Neural progenitor cell (in vitro differentiated cells): ENCODE results near the gene CISTR. TPM values are rescaled to one million over a fixed set of nuclear protein-coding genes. Genes with fewer than 3 reads are reported as not detected.

Experiments used
- DNase-seq: peaks from one replicate; pipeline ENCODE4 v3.0.0-alpha.2; 2016; ENCODE audit warnings: low spot score
- H2AFZ ChIP-seq: fragments of 200-600 bp; sonication (generic); replicated peaks from 2 replicates; pipeline ENCODE4 v1.6.1; 2016; ENCODE audit warnings: antibody characterized with exemption
- H3F3A ChIP-seq: fragments of 200-600 bp; sonication (generic); 2 replicates; pipeline ENCODE4 v1.6.1; 2016; ENCODE audit warnings: antibody characterized with exemption, low read depth
- H3K27ac ChIP-seq: fragments of 200-600 bp; sonication (generic); 2 replicates; pipeline ENCODE4 v1.5.1; 2016; ENCODE audit warnings: mild to moderate bottlenecking
- H3K27me3 ChIP-seq: fragments of 200-600 bp; sonication (generic); 2 replicates; pipeline ENCODE4 v1.6.1; 2016; ENCODE audit warnings: mild to moderate bottlenecking, moderate library complexity
- H3K36me3 ChIP-seq: fragments of 200-600 bp; sonication (generic); 2 replicates; pipeline ENCODE4 v1.5.1; 2016
- H3K4me1 ChIP-seq: fragments of 200-600 bp; sonication (generic); 2 replicates; pipeline ENCODE4 v1.6.1; 2016; ENCODE audit warnings: mixed run types
- H3K4me2 ChIP-seq: fragments of 200-600 bp; sonication (generic); 2 replicates; pipeline ENCODE4 v1.6.1; 2016
- H3K4me3 ChIP-seq: fragments of 200-600 bp; sonication (generic); 2 replicates; pipeline ENCODE4 v1.5.1; 2016
- H3K79me2 ChIP-seq: fragments of 200-600 bp; sonication (generic); 2 replicates; pipeline ENCODE4 v1.6.1; 2016; ENCODE audit warnings: low read depth
- H3K9ac ChIP-seq: fragments of 200-600 bp; sonication (generic); 2 replicates; pipeline ENCODE4 v1.6.1; 2016
- H3K9me3 ChIP-seq: fragments of 200-600 bp; sonication (generic); 2 replicates; pipeline ENCODE4 v1.5.1; 2016; ENCODE audit warnings: low read depth
- H4K20me1 ChIP-seq: fragments of 200-600 bp; sonication (generic); 2 replicates; pipeline ENCODE4 v1.6.1; 2016; ENCODE audit warnings: low read depth
- H3K27ac Mint-ChIP-seq: 3 replicates; pipeline ENCODE4 v1.8.0; 2021; ENCODE audit warnings: mixed read lengths
- H3K27me3 Mint-ChIP-seq: 2 replicates; pipeline ENCODE4 v1.8.0; 2022; ENCODE audit warnings: low read depth, mild to moderate bottlenecking, inconsistent platforms, moderate library complexity, mixed read lengths; ENCODE audit not compliant: insufficient read depth
- H3K36me3 Mint-ChIP-seq: 3 replicates; pipeline ENCODE4 v1.8.0; 2021; ENCODE audit warnings: mixed read lengths
- H3K4me1 Mint-ChIP-seq: 3 replicates; pipeline ENCODE4 v1.8.0; 2021; ENCODE audit warnings: mixed read lengths
- H3K4me3 Mint-ChIP-seq: 3 replicates; pipeline ENCODE4 v1.8.0; 2021; ENCODE audit warnings: mild to moderate bottlenecking, moderate library complexity, mixed read lengths
- H3K9me3 Mint-ChIP-seq: 3 replicates; pipeline ENCODE4 v1.8.0; 2020; ENCODE audit warnings: mixed read lengths
- CTCF ChIP-seq: fragments of 200-600 bp; sonication (generic); IDR thresholded peaks from 2 replicates; pipeline ENCODE4 v1.5.1; 2017; ENCODE audit warnings: antibody characterized with exemption, mild to moderate bottlenecking
- EZH2 ChIP-seq: fragments of 200-600 bp; sonication (generic); IDR thresholded peaks from 2 replicates; pipeline ENCODE4 v1.6.1; 2017; ENCODE audit warnings: antibody characterized with exemption, mild to moderate bottlenecking, moderate library complexity
- EZH2phosphoT487 ChIP-seq: fragments of 200-600 bp; sonication (generic); IDR thresholded peaks from 2 replicates; pipeline ENCODE4 v1.6.1; 2017; ENCODE audit warnings: antibody characterized with exemption
- total RNA-seq: library from RNA; depleted of rRNA; stranded (reverse); fragments of >200 nt; gene quantifications from 2 replicates; pipeline ENCODE4 v1.2.3, GENCODE V29; 2015; ENCODE audit warnings: low replicate concordance

CISTR gene
- total RNA-seq, 1 donor from 2014 or later, result not detected

- Histone ChIP-seq H3F3A (peaks cover 31% of the 10 kb centered on the region), H3K36me3 (no peaks in the 10 kb centered on the region), H3K27me3 (peaks cover 100% of the 10 kb centered on the region), H3K4me3 (peak overlapping the region; percentile 48), H3K4me1 (peaks cover 32% of the 10 kb centered on the region), H3K4me2 (peak overlapping the region; percentile 77), H4K20me1 (peaks cover 7% of the 10 kb centered on the region), H3K9ac (no peak overlapping the region), H3K79me2 (no peaks in the 10 kb centered on the region), H3K9me3 (no peaks in the 10 kb centered on the region), H3K27ac (no peak overlapping the region), H2AFZ (peak overlapping the region; percentile 70)
- Mint-ChIP-seq H3K4me1 (peaks cover 30% of the 10 kb centered on the region), H3K27me3 (peaks cover 43% of the 10 kb centered on the region), H3K27ac (no peak overlapping the region), H3K4me3 (peak overlapping the region; percentile 81), H3K36me3 (no peaks in the 10 kb centered on the region), H3K9me3 (no peaks in the 10 kb centered on the region)
- peak; percentile 62 for DNase-seq
- peak; percentile 23 for TF ChIP-seq EZH2phosphoT487
- TF ChIP-seq CTCF, result no peak
- peak; percentile 50 for TF ChIP-seq EZH2
These were observed 13.2 kb downstream of the CISTR start for GRCh38 chr12:53738406-53739213.

- Histone ChIP-seq H3K9ac (no peak overlapping the region), H3K36me3 (no peaks in the 10 kb centered on the region), H3K9me3 (no peaks in the 10 kb centered on the region), H3F3A (peaks cover 31% of the 10 kb centered on the region), H3K79me2 (no peaks in the 10 kb centered on the region), H3K4me2 (peak overlapping the region; percentile 77), H3K27ac (no peak overlapping the region), H3K4me3 (peak overlapping the region; percentile 48), H4K20me1 (peaks cover 7% of the 10 kb centered on the region), H2AFZ (peak overlapping the region; percentile 70), H3K4me1 (peaks cover 28% of the 10 kb centered on the region), H3K27me3 (peaks cover 100% of the 10 kb centered on the region)
- Mint-ChIP-seq H3K36me3 (no peaks in the 10 kb centered on the region), H3K27me3 (peaks cover 42% of the 10 kb centered on the region), H3K4me3 (peak overlapping the region; percentile 69), H3K9me3 (no peaks in the 10 kb centered on the region), H3K27ac (no peak overlapping the region), H3K4me1 (peaks cover 27% of the 10 kb centered on the region)
- TF ChIP-seq EZH2 (no peak), EZH2phosphoT487 (no peak), CTCF (no peak)
- no peak for DNase-seq
These were observed 13.8 kb downstream of the CISTR start for GRCh38 chr12:53737951-53738405.

GRCh38 chr12:53737093-53737808 is 14.5 kb downstream of the CISTR start:
- Histone ChIP-seq H3K9ac (no peak overlapping the region), H3K4me2 (peak overlapping the region; percentile 77), H3K4me1 (peaks cover 28% of the 10 kb centered on the region), H3K4me3 (no peak overlapping the region), H3K36me3 (no peaks in the 10 kb centered on the region), H3K9me3 (no peaks in the 10 kb centered on the region), H4K20me1 (peaks cover 7% of the 10 kb centered on the region), H3F3A (peaks cover 31% of the 10 kb centered on the region), H3K27ac (no peak overlapping the region), H2AFZ (no peak overlapping the region), H3K27me3 (peaks cover 100% of the 10 kb centered on the region), H3K79me2 (no peaks in the 10 kb centered on the region)
- Mint-ChIP-seq H3K4me3 (peak overlapping the region; percentile 69), H3K9me3 (no peaks in the 10 kb centered on the region), H3K27me3 (peaks cover 43% of the 10 kb centered on the region), H3K36me3 (no peaks in the 10 kb centered on the region), H3K27ac (no peak overlapping the region), H3K4me1 (peaks cover 27% of the 10 kb centered on the region)
- TF ChIP-seq EZH2, result no peak
- peak; percentile 81 for DNase-seq
